ENCODE results near the gene ATP4B. TPM values are rescaled to one million over a fixed set of nuclear protein-coding genes. Genes with fewer than 3 reads are reported as not detected.

The ATP4B gene
- total and polyA plus RNA-seq, 7 experiments from 2014 or later, result not detected

DNA sequence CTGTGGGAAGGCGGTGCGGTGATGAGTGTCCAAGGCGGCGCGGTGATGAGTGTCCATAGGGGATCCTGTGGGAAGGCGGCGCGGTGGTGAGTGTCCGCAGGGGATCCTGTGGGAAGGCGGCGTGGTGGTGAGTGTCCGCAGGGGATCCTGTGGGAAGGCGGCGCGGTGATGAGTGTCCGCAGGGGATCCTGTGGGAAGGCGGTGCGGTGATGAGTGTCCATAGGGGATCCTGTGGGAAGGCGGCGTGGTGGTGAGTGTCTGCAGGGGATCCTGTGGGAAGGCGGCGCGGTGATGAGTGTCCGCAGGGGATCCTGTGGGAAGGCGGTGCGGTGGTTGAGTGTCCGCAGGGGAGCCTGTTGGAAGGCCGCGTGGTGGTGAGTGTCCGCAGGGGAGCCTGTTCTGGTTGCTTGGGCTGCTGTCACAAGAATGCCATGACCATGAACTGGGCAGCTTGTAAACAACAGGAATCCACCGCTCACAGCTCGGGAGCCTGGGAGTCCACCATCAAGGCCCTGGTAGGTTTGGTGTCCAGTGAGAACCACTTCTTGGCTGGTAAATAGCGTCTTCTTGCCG is 52.0 kb downstream of the ATP4B start:
- peaks cover 14 to 43% (median 32%) of the 10 kb centered on the region in 7 donors for H3K4me1 Mint-ChIP-seq

DNA sequence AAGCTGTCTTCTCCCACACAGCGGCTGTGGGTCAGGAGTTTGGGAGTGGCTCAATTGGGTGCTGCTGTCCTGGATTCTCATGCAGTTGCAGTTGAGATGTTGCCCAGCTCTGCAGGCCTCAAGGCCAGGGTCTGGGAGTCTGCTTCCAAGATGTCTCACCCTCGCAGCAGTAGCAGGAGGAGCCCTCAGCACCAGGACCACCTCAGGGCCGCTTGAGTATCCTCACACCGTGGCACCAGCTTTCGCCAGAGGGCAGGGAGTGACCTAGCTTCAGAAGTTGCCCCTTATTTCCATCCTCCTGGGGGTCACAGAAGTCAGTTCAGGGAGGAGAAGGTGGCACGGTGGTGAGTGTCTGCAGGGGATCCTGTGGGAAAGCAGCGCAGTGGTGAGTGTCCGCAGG is 52.5 kb downstream of the ATP4B start:
- ChIA-PET POLR2A (no interaction called here), CTCF (interaction anchor here (0.7 kb wide), 1 partner anchor 108 kb away, joined by 4 read pairs; no protein-coding TSS in a partner anchor)
- Mint-ChIP-seq H3K4me1 (peaks cover 14 to 41% (median 32%) of the 10 kb centered on the region in 7 donors), H3K36me3 (peaks cover 0 to 28% (median 8%) of the 10 kb centered on the region in 5 donors), H3K4me3 (peak overlapping the region in 1 of 10 donors; percentile 53), H3K27me3 (no peaks in the 10 kb centered on the region), H3K27ac (peak overlapping the region in 1 of 9 donors; percentile 70), H3K9me3 (no peaks in the 10 kb centered on the region)
- intact Hi-C loops (cut with micrococcal nuclease), result no loop called here
- Histone ChIP-seq H3K4me1 (ENCODE audit: control insufficient read depth in 2 of 2, insufficient read depth in 2 of 2, low read length in 2 of 2) (no peaks in the 10 kb centered on the region), H3K4me3 (ENCODE audit: low read length) (no peak overlapping the region), H3K27me3 (ENCODE audit: control insufficient read depth in 2 of 2, insufficient read depth in 2 of 2, low read length in 2 of 2) (no peaks in the 10 kb centered on the region), H3K9me3 (ENCODE audit: control insufficient read depth in 2 of 3, low read length in 3 of 3) (no peaks in the 10 kb centered on the region), H3K27ac (ENCODE audit: low read depth, low read length) (no peak overlapping the region), H3K36me3 (ENCODE audit: control insufficient read depth in 2 of 3, insufficient read depth in 3 of 3, low read length in 3 of 3) (peaks cover 0 to 7% (median 0%) of the 10 kb centered on the region in 3 experiments)
- no peak for ATAC-seq
- DNase-seq, result no peak

More for the DNA sequence above, 52.0 kb downstream of the ATP4B start:
- H3K9me3 Mint-ChIP-seq, result no peaks in the 10 kb centered on the region
- peak overlapping the region in 1 of 10 donors; percentile 53 for H3K4me3 Mint-ChIP-seq
- ATAC-seq (no peak), DNase-seq (no peak)
- H3K27ac ChIP-seq (ENCODE audit: low read depth, low read length), result no peak overlapping the region
- no peaks in the 10 kb centered on the region for H3K27me3 Mint-ChIP-seq
- peaks cover 0 to 30% (median 8%) of the 10 kb centered on the region in 5 donors for H3K36me3 Mint-ChIP-seq
- peaks cover 0 to 7% (median 0%) of the 10 kb centered on the region in 3 experiments for H3K36me3 ChIP-seq (ENCODE audit: control insufficient read depth in 2 of 3, insufficient read depth in 3 of 3, low read length in 3 of 3)
- H3K9me3 ChIP-seq (ENCODE audit: control insufficient read depth in 2 of 3, low read length in 3 of 3), result no peaks in the 10 kb centered on the region
- H3K27ac Mint-ChIP-seq, result peak overlapping the region in 2 of 9 donors; percentile 34 to 70
- no peaks in the 10 kb centered on the region for H3K27me3 ChIP-seq (ENCODE audit: control insufficient read depth in 2 of 2, insufficient read depth in 2 of 2, low read length in 2 of 2)
- ChIA-PET POLR2A (no interaction called here), CTCF (interaction anchor here (0.7 kb wide), 1 partner anchor 108 kb away, joined by 4 read pairs; no protein-coding TSS in a partner anchor)
- H3K4me1 ChIP-seq (ENCODE audit: control insufficient read depth in 2 of 2, insufficient read depth in 2 of 2, low read length in 2 of 2), result no peaks in the 10 kb centered on the region
- intact Hi-C loops (cut with micrococcal nuclease), result no loop called here
- no peak overlapping the region for H3K4me3 ChIP-seq (ENCODE audit: low read length)

DNA sequence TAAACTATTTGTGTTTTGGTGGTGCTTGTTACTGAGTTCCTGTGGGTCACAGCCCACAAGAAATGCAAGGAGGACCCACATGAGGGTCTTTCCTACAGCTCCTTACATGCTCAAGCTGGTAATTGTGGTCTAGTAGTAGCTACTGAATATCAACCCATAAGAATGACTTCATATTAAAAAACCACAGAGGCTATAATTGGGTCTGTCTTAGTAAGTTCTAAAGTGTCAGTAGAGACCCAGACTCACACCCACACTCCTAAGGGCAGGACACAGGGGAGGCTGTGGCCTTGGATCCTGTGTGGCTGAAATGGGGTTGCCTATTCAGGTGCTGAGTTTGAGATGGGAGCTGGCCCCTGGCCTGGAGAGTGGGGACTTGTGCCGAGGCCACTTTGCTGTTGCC is 53.8 kb downstream of the ATP4B start:
- ChIA-PET CTCF (no interaction called here), POLR2A (interaction anchor here (0.6 kb wide), 1 partner anchor 13 kb away, joined by 3 read pairs; no protein-coding TSS in a partner anchor)
- Histone ChIP-seq H3K4me1 (ENCODE audit: control insufficient read depth in 2 of 2, insufficient read depth in 2 of 2, low read length in 2 of 2) (no peaks in the 10 kb centered on the region), H3K4me3 (ENCODE audit: low read length) (no peak overlapping the region), H3K36me3 (ENCODE audit: control insufficient read depth in 2 of 3, insufficient read depth in 3 of 3, low read length in 3 of 3) (peaks cover 0 to 11% (median 0%) of the 10 kb centered on the region in 3 experiments), H3K27me3 (ENCODE audit: control insufficient read depth in 2 of 2, insufficient read depth in 2 of 2, low read length in 2 of 2) (no peaks in the 10 kb centered on the region), H3K9me3 (ENCODE audit: control insufficient read depth in 2 of 3, low read length in 3 of 3) (peaks cover 0 to 10% (median 0%) of the 10 kb centered on the region in 3 experiments), H3K27ac (ENCODE audit: low read depth, low read length) (no peak overlapping the region)
- DNase-seq, result no peak
- H3K9me3 Mint-ChIP-seq, result peaks cover 0 to 2% (median 0%) of the 10 kb centered on the region in 11 donors
- no peaks in the 10 kb centered on the region for H3K27me3 Mint-ChIP-seq
- no peak for ATAC-seq
- intact Hi-C loops (cut with micrococcal nuclease), result no loop called here
- H3K36me3 Mint-ChIP-seq, result peaks cover 0 to 34% (median 17%) of the 10 kb centered on the region in 5 donors
- H3K27ac Mint-ChIP-seq, result peak overlapping the region in 1 of 9 donors; percentile 54
- peaks cover 14 to 40% (median 31%) of the 10 kb centered on the region in 7 donors for H3K4me1 Mint-ChIP-seq
- no peak overlapping the region for H3K4me3 Mint-ChIP-seq

DNA sequence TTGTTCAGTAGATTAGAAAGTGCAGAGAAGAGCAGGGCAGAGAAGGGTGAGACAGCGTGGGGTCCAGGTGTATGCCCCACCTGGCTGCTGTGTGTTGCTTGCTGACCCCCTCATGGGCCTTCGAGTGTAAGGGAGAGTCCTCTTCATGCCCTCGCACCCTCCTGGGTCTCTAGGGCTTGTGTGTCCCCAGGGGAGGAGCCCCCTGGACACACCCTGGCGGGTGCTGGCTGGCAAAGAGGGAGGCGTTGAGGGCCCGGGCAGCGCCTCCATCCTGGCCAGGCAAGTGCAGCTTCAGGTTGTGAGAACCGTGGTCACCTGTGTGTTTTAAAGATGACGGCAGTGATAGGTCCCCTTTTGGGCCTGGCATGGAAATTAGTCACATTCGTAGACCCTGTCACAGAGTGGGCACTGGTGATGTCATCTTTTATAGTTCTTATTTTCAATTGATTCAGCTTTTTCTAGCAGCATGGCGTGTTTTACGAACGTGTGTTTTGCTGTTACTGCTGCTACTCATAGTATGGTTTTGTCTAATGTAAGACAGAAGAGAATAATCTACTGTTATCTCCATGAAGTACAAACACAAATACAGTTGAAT is 54.8 kb downstream of the ATP4B start:
- Histone ChIP-seq H3K4me1 (ENCODE audit: control insufficient read depth in 2 of 2, insufficient read depth in 2 of 2, low read length in 2 of 2) (no peaks in the 10 kb centered on the region), H3K27me3 (ENCODE audit: control insufficient read depth in 2 of 2, insufficient read depth in 2 of 2, low read length in 2 of 2) (no peaks in the 10 kb centered on the region), H3K36me3 (ENCODE audit: control insufficient read depth in 2 of 3, insufficient read depth in 3 of 3, low read length in 3 of 3) (peaks cover 0 to 5% (median 0%) of the 10 kb centered on the region in 3 experiments), H3K9me3 (ENCODE audit: control insufficient read depth in 2 of 3, low read length in 3 of 3) (peaks cover 0 to 10% (median 0%) of the 10 kb centered on the region in 3 experiments), H3K27ac (ENCODE audit: low read depth, low read length) (no peak overlapping the region), H3K4me3 (ENCODE audit: low read length) (no peak overlapping the region)
- H3K27me3 Mint-ChIP-seq, result no peaks in the 10 kb centered on the region
- peak overlapping the region in 2 of 9 donors; percentile 59 to 91 for H3K27ac Mint-ChIP-seq
- peaks cover 0 to 2% (median 0%) of the 10 kb centered on the region in 11 donors for H3K9me3 Mint-ChIP-seq
- no peak overlapping the region for H3K4me3 Mint-ChIP-seq
- intact Hi-C loops (cut with micrococcal nuclease), result no loop called here
- H3K36me3 Mint-ChIP-seq, result peaks cover 6 to 39% (median 24%) of the 10 kb centered on the region in 5 donors
- peaks cover 10 to 38% (median 34%) of the 10 kb centered on the region in 7 donors for H3K4me1 Mint-ChIP-seq
- DNase-seq, result no peak
- POLR2A ChIA-PET, result interaction anchor here (0.6 kb wide), 1 partner anchor 13 kb away, joined by 3 read pairs; no protein-coding TSS in a partner anchor
- CTCF ChIA-PET, result no interaction called here
- ATAC-seq, result no peak

DNA sequence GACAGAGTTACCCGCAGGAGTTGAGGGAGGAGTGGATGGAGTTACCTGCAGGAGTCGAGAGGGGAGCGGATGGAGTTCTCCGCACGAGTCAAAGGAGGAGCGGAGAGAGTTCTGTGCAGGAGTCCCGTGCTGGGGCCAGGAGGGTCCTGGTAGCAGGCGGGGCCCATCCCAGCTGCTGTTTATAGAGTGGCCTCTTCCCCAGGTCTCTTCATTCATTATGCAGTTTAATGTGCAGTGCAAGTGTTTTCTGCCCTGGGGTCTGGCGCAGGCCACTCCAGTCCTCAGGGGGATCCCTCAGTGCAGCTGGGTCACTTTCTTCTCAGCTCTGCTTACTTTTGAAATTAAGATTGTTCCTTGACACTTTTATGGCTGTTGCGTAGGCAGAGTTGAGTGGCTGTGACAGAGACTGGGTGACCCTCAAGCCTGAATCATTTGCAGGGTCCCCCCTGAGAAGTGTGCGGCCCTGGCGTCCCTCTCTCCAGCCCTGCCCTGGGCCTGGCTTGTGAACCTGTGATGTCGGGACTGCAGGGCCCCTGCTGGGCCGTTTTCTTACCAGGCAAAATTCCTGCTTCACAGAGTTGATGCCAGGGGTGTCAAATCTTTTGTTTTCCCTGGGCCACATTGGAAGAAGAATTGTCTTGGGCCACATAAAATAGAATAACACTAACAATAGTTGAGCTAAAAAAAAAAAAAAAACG is 55.6 kb downstream of the ATP4B start:
- Mint-ChIP-seq H3K27me3 (no peaks in the 10 kb centered on the region), H3K9me3 (peaks cover 0 to 2% (median 0%) of the 10 kb centered on the region in 11 donors), H3K4me1 (peaks cover 10 to 38% (median 33%) of the 10 kb centered on the region in 7 donors), H3K27ac (peak overlapping the region in 3 of 9 donors; percentile 17 to 91 (median 59)), H3K36me3 (peaks cover 6 to 46% (median 24%) of the 10 kb centered on the region in 5 donors), H3K4me3 (no peak overlapping the region)
- Histone ChIP-seq H3K9me3 (ENCODE audit: control insufficient read depth in 2 of 3, low read length in 3 of 3) (peaks cover 0 to 10% (median 0%) of the 10 kb centered on the region in 3 experiments), H3K27ac (ENCODE audit: low read depth, low read length) (no peak overlapping the region), H3K36me3 (ENCODE audit: control insufficient read depth in 2 of 3, insufficient read depth in 3 of 3, low read length in 3 of 3) (peaks cover 0 to 13% (median 0%) of the 10 kb centered on the region in 3 experiments), H3K4me1 (ENCODE audit: control insufficient read depth in 2 of 2, insufficient read depth in 2 of 2, low read length in 2 of 2) (no peaks in the 10 kb centered on the region), H3K4me3 (ENCODE audit: low read length) (no peak overlapping the region), H3K27me3 (ENCODE audit: control insufficient read depth in 2 of 2, insufficient read depth in 2 of 2, low read length in 2 of 2) (no peaks in the 10 kb centered on the region)
- ATAC-seq, result no peak
- ChIA-PET CTCF (no interaction called here), POLR2A (no interaction called here)
- DNase-seq, result no peak
- intact Hi-C loops (cut with micrococcal nuclease), result no loop called here

DNA sequence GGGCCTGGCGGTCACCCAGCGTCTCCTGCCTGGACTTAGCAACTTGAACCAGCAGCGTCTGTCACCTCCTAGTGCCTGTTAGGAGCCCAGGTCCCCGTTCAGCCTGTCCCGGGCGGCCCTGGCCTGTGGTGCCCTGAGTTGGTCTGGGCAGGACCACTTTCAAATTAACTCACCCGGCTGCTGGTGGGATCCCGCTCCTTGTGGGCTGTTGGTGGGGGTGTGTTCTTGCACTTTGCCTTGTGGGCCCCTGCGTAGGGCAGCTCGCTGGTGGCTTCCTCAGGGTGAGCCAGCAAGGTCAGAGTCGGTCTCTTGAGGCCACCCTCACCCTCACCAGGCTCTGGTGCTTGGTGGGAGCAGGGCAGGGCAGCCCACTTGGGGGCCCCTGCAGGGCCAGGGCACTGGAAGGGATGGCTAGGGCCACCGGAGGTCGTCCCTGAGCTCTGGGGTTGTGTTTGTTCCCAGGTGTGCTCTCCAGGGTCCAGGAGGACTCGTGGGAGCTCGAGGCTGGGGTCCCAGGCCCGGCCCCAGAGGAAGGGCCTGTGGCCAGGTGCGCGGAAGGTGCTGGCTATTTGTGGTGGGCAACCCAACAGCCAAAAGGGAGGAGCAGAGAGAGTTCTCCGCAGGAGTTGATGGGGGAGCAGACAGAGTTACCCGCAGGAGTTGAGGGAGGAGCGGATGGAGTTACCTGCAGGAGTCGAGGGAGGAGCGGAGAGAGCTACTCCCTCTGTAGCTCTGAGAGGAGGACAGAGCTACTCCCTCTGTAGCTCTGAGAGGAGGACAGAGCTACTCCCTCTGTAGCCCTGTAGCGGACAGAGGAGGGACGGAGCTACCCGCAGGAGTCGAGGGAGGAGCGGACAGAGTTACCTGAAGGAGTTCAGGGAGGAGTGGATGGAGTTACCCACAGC is 56.6 kb downstream of the ATP4B start:
- no peak overlapping the region for H3K4me3 ChIP-seq (ENCODE audit: low read length)
- ATAC-seq, result no peak
- H3K9me3 Mint-ChIP-seq, result peaks cover 0 to 2% (median 0%) of the 10 kb centered on the region in 11 donors
- H3K36me3 Mint-ChIP-seq, result peaks cover 6 to 54% (median 24%) of the 10 kb centered on the region in 5 donors
- H3K9me3 ChIP-seq (ENCODE audit: control insufficient read depth in 2 of 3, low read length in 3 of 3), result peaks cover 0 to 10% (median 0%) of the 10 kb centered on the region in 3 experiments
- H3K4me1 Mint-ChIP-seq, result peaks cover 10 to 37% (median 32%) of the 10 kb centered on the region in 7 donors
- intact Hi-C loops (cut with micrococcal nuclease), result no loop called here
- peak overlapping the region in 1 of 9 donors; percentile 17 for H3K27ac Mint-ChIP-seq
- no peak overlapping the region for H3K4me3 Mint-ChIP-seq
- POLR2A ChIA-PET, result no interaction called here
- no peaks in the 10 kb centered on the region for H3K4me1 ChIP-seq (ENCODE audit: control insufficient read depth in 2 of 2, insufficient read depth in 2 of 2, low read length in 2 of 2)
- H3K27me3 Mint-ChIP-seq, result no peaks in the 10 kb centered on the region
- H3K27ac ChIP-seq (ENCODE audit: low read depth, low read length), result no peak overlapping the region
- no peak for DNase-seq
- H3K36me3 ChIP-seq (ENCODE audit: control insufficient read depth in 2 of 3, insufficient read depth in 3 of 3, low read length in 3 of 3), result peaks cover 0 to 23% (median 0%) of the 10 kb centered on the region in 3 experiments
- no peaks in the 10 kb centered on the region for H3K27me3 ChIP-seq (ENCODE audit: control insufficient read depth in 2 of 2, insufficient read depth in 2 of 2, low read length in 2 of 2)
- CTCF ChIA-PET, result no interaction called here
